Measurements from ENCODE around the gene IGSF9B. TPM values are rescaled to one million over a fixed set of nuclear protein-coding genes. Genes with fewer than 3 reads are reported as not detected.

IGSF9B gene
- total RNA-seq, 1 donor, result 0.81 TPM

GRCh38 chr11:133886029-133886428 lies 70.7 kb downstream of the IGSF9B start:
- DNase-seq (ENCODE audit: low read depth in 2 of 3, low spot score in 2 of 3), result no peak

DNA sequence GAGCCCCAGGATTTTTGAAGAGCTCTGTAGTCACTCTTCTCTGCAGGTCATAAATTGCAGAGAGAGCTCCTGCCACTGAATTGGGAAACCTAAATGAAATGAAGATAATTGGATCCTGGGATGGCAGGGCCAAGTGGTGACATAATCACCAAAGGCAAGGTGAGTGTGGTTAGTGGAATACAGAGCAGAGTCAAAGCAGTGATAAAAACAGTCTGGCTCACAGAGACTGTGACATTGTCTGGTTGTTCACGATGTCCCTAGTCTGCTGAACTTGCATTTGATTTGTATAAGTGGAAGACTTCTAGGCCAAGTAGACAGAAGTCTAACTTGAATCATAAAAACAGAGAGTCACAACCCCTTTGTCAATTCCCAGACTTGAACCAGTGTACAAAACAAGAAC lies 84.6 kb downstream of the IGSF9B start:
- no peak for DNase-seq (ENCODE audit: low read depth in 2 of 3, low spot score in 2 of 3)

GRCh38 chr11:133867456-133867855 lies 89.3 kb downstream of the IGSF9B start:
- no peak for DNase-seq (ENCODE audit: low read depth in 2 of 3, low spot score in 2 of 3)

- no peak for DNase-seq (ENCODE audit: low read depth in 2 of 3, low spot score in 2 of 3)
These were observed 91.3 kb downstream of the IGSF9B start for GRCh38 chr11:133865466-133865865.

DNA sequence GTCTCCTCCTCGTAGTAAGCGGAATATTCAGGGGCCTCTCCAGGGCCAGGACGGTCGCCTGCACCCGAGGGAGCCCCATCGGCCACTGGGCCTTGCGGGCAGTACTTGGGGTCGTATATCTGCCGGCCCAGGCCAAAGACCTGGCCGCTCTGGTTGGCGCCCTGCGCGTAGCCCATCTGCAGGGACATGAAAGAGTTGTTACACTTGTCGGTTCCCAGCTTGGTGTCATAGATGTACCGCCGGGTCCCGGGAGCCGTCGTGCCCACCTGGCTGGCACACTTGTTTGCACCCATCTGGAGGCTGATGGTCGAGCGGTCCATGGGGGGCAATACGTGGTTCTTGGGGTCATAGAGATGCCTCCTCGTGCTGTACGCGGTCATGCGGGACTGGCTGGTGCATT lies 92.0 kb downstream of the IGSF9B start:
- DNase-seq (ENCODE audit: low read depth in 2 of 3, low spot score in 2 of 3), result no peak

DNA sequence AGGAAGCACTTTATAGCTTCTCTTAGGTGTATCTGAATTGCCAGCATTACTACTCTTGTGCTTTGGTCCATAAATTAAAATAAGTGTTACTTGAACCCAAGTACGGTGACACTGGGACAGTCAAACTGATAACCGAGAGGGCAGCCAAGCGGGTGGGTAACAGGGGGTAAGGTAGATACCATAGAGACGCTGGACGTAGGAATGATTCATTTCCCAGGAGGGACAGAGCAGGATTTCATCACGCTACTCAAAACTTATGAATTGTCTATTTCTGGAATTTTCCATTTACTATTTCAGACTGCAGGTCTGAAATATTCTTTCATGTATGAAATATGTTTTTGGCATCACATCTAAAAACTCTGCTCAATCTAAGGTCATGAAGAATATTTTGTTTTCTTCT lies 96.6 kb downstream of the IGSF9B start:
- no peak for DNase-seq (ENCODE audit: low read depth in 2 of 3, low spot score in 2 of 3)

Other genes with a start within 250 kb of the IGSF9B start
- gene SPATA19, start 111.5 kb downstream of the IGSF9B start, total RNA-seq, result not detected
- 11.8 TPM for gene JAM3, start 112.1 kb upstream of the IGSF9B start, total RNA-seq

Measured in hematopoietic multipotent progenitor cell (in vitro differentiated cells).